Left hindlimb (tissue), 1 donor: ENCODE measurements around the gene NFRKB.
"Not testable (repeated sequence)": the region's sequence is repeated elsewhere in the genome, so short reads cannot be mapped to it uniquely, and the experiment has no call there.

Experiments
- DNase-seq: peaks from one replicate; pipeline ENCODE4 v3.0.0-alpha.2; 2018

Gene NFRKB

DNA sequence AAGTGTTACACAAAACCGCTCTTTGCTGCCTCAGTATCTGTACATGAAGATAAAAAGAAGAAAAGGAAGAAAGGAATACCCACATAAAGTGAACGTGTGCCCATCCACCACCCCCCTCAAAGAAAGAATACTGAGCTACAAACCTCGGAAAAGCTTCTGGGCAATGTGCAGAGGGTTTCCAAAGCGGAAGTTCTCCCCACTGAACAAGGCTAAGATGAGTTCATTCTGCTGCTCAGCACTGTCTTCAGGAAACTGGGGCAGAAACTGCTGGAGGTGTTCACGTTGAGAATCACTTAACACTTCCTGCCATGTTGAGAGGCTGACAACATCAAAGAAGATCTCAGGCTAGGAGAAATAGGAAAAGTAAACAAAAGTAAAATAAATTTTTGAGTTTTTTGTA lies 6.9 kb downstream of the NFRKB start:
- no peak for DNase-seq

DNA sequence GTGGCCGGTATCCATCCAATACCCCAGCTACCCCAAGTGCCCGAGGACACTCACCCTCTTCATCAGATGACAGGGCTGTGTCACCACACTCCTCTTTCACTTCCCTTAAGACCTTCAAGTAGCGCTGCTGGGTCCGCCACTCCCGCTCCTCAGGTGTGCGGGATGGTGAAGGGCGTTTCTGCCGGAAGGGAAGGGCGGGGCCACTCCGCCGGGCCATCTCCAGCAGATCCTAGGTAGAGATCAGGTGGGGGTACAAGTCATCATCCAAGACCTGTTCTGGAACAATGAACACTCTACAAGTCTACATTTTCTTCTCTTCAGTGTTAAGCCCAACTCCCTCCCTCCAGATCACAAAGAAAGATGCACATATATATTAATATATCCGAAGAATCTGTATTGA lies 10.0 kb downstream of the NFRKB start:
- no peak for DNase-seq

DNA sequence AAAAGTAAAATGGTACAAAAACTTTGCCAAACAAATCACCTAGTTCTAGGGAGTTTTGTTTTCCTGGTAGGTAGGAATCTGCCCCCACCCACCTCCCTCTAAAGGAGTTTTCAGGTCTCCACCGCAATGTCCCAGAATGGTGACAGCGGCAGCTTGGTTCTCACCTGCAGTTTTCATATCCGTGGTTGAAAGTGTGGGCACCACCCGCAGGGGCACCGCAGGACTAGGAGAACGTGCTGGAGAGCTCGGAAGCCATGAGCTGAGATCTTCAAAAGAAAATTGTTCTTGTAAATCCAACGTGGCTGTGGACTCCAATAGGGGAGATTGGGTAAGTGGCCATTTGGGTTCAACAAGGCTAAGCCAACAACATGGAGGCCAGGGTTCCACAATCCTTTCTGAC lies 10.8 kb downstream of the NFRKB start:
- no peak for DNase-seq

DNA sequence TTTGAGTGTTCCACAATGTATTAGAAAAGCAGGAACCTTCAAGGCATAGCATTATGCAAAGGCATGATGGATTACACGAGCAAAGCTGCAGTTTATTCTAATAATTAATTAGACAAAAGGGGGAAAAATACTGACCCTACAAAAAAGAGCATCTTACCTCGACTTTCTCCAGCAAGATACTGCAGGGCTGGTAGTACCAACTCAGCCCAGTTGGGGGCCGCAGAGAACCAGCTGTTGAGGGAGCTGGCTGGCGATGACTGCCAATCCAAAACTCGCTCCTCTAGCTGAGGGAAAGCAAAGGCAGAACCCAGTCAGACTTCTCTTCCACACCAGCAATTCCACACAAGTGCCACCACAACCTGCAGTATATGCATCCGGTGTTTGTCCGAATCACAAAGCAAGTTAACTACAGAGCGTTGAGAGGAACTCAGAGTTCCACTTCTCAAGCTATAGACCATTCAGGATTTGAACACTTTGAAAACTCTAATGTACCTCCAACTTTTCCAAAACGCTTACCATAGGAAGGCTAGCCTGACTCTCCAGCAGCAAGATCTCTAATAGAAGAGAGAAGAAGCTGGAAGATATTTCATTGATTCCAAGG lies 13.7 kb downstream of the NFRKB start:
- DNase-seq = no peak

DNA sequence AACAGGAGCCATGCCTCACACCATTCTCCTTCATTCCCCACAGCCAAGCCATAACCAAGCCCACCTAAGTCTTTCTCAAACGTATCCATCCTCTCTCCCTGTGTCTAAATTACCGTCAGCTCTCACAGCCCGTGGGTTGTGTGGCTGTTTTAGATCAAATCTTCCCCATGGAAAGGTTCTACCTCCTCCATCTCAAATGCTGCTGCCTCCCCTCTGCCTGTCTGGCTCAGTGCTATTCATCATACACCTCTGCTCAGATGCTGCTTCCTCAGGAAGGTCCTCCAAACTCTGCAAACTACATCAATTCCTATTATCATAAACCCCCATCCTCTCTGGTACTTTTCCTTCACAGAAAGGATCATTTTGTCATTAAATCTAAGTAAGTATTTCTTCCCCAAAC lies 15.1 kb downstream of the NFRKB start:
- no peak for DNase-seq

DNA sequence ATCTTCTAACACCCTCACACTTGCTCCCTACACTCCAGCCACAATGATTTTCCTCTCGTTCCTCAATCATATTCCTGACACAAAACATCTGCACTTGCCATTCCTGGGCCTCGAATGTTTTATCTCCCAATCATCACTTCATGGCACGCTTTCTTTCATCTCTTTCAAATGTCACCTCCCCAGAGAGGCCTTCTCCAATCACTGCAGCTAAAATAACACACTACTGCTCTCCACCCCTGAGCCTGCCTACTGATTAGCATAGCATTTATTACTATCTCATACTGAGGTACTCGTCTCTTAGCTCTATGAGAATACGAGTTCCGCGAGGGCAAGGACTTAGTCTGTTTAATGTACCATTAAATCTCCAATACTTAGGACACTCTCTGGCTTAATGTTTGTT lies 23.5 kb downstream of the NFRKB start:
- DNase-seq = no peak

DNA sequence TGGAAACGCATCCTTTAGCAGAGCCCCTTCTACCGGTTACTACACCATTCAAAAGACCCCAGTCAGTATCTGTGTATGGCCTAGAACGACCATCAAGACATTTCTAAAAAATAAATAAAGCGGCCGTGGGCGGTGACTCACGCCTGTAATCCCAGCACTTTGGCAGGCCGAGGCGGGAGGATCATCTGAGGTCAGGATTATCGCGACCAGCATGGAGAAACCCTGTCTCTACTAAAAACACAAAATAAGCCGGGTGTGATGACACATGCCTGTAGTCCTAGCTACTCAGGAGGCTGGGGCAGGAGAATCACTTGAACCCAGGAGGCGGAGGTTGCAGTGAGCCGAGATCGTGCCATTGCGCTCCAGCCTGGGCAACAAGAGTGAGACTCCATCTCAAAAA lies 26.8 kb downstream of the NFRKB start:
- not testable (repeated sequence) for DNase-seq

DNA sequence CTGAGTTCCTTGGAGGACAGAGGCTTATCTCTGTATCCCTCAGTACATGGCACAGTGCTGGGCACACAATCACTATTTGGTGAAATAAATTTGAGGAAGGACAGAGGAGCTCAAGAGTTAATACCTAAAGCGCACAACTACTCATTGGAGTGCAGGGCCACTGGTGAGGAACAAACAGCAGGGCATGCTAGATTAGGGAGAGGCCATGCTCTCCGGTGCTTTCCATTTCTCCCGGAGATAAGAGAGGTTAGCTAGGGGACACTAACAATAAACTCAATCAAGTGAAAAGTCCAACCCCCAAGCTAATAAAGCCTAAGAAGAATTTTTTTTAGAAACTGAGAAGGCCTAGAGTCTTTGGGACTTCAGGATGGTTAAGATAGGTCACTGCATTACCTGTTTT lies 29.1 kb downstream of the NFRKB start:
- no peak for DNase-seq

DNA sequence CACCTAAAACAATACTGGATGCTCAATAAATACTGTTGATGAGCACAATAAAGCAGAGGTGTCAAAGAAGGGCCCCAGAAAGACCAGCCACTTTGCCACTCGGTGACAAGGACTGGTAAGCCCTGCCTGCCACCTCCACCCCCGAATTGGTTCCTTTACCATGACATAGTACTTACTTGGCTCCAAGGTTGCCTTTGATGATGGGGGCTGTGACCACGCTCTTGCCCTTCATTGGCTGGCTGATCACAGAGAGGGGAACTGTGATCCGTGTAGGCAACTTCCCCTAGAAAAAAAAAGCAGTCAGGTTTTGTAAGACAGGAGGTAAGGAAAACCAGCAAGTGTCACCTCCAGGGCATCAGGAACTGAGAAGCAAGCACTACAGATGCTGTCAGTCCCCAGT lies 29.7 kb downstream of the NFRKB start:
- DNase-seq = no peak

DNA sequence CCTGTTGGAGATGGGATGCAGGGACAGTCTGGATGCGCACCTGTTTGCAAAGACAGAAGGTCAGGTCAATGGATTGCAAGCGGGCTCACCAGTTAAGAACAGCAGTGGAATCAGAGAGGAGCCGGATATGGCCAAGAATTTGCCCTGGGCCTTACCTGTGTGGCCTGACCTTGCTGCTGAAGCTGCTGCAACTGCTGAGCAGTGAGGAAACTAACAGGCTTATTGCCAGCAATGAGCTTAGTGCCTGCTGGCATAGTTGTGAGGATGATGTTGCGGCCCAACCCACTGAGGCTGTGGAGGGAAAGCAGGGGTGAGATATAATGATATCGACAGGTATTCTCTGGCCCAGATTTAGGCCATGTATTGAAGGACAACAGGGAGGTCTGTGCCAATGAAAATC lies 30.6 kb downstream of the NFRKB start:
- DNase-seq = no peak

DNA sequence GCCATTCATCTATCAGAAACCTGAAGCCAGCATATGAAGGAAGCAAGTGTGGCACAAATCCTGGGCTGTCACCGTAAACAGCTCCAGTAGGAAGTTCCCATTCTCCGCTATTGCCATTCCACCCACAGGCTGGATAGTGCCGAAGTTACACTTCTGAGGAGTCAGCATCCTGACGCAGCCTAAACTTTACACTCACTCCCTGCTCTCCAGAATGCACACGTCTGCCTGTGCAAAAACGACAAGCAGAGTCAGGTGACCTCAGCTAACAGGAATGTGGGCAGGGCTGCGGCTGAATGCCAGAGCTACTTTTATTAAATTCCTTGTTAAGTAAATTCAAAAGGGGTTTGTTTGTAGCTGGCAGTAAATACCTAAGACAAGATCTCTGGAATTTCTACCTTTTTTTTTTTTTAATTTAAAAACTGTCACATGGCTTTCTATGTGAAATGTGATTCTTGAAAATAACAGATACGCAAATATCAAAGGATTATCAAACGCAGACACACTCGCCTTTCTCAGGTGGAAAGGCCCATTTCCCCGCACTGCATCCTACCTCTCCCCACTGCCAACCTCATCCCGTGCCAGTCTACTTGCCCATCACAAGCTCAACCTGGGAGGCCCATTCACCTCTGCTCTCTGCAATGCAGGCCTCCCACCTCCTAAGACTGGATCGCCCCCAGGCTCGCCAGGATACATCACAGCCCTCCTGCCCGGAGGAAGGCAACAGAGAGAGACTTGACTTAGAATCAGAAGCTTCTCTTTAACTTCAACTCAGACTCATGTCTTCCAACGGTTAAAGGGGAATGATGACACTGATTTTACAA lies 33.5 kb downstream of the NFRKB start:
- DNase-seq = peak; percentile 66

DNA sequence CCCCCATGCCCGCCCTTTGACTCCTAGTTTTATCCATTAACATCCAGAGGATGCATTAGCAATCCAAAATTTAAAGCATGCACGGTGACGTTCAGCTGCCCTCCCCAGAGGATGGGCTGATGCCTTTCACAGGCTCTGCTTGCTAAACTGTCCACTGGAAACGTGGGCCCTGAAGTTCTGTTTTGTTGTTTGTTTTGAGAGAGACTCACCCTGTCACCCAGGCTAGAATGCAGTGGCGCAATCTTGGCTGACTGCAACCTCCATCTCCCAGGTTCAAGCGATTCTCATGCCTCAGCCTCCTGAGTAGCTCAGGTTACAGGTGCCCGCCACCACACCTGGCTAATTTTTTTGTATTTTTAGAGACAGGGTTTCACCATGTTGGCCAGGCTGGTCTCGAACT lies 39.3 kb downstream of the NFRKB start:
- DNase-seq = no peak

DNA sequence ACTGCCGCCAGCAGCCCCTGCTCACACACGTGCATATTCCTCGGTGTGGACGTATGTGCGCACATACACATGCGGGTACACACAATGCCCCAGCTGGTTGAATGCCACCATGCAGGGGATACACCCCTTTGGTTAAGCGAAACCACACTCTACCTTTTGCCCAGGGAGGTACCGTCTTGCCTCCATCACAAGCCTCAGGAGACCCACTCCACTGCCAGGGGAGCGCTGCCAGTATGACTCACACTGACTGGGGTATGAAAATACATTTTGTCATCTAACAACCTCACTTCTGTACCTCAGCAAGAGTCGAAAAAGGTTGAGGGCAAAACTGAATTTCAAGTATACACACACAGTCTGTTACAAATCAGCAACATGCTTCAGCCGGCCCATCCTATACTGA lies 40.3 kb downstream of the NFRKB start:
- DNase-seq = no peak

DNA sequence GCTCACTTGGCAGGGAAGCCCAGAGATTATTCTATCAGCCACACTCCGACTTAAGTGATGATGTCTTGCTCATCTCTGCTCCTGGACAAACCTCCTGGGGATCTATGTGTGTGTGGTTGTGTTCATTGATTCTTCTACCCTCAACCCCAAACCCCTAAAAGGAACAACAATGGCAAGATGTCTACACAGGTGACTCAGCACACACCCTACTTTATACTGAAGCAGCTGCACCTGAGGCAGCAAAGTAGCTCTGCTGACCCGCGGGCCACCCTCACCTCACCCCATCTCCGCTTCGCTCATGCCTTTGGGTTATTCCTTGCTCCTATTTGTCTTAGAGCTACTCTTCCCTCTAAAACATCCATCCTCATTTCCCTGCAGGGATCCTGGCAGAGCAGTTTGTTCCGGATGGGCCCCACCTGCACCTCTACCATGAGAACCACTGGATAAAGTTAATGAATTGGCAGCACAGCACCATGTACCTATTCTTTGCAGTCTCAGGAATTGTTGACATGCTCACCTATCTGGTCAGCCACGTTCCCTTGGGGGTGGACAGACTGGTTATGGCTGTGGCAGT lies 41.1 kb downstream of the NFRKB start:
- no peak for DNase-seq

DNA sequence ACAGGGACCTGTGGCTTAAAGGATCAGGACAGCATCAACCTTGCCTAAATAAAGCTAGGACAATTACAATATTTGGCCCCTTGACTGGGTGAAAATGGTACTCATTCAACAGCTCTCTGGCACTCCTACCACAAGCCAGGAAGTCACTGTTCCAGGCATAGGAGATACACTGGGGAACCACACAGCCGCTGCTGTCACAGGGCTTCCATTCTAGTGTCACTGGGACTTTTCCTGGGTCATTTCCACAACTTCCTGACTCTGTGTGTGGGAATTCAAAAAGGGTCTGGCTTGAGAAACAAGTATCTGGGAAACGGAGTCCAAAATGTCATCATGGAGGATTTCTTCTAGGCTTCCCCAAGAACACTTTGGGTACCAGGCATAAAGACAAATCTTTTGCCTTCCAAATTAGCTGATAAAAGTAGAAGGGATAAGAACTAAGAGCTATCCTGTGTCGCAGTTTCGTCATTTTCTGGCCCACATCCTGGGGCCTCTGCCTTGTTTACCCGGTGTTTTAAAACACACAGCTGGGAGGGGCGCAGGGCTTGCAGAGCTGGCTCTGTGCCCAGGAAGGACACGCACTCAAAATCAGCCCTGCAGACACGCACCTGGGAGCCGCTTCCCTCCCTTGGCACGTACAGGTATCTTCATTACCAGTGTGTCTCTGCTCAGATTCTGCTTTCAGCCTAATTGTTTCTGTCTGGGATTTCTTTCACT lies 41.7 kb downstream of the NFRKB start:
- no peak for DNase-seq

DNA sequence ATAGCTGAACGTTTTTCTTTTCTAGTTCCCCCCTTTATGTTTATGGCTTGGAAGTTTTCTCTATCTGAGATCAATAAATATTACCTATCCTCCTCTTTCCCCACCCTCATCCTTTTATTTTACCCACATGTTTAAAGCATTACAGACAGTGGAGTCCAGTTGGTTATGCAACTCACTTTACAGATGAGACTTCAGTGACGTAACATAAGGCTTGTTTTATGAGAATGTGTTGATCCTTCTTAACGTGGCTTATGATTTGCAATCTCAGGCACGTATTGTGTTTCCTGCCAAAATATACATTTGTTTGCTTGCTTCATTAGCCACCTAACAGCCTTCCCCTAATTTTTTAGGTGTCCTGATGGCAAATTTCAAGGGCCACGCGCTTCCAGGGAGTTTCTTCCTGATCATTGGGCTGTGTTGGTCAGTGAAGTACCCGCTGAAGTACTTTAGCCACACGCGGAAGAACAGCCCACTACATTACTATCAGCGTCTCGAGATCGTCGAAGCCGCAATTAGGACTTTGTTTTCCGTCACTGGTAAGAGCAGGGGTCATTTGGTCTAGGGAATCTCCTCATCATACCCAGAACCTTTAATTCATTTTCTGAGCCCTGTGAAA lies 43.1 kb downstream of the NFRKB start:
- DNase-seq = no peak

DNA sequence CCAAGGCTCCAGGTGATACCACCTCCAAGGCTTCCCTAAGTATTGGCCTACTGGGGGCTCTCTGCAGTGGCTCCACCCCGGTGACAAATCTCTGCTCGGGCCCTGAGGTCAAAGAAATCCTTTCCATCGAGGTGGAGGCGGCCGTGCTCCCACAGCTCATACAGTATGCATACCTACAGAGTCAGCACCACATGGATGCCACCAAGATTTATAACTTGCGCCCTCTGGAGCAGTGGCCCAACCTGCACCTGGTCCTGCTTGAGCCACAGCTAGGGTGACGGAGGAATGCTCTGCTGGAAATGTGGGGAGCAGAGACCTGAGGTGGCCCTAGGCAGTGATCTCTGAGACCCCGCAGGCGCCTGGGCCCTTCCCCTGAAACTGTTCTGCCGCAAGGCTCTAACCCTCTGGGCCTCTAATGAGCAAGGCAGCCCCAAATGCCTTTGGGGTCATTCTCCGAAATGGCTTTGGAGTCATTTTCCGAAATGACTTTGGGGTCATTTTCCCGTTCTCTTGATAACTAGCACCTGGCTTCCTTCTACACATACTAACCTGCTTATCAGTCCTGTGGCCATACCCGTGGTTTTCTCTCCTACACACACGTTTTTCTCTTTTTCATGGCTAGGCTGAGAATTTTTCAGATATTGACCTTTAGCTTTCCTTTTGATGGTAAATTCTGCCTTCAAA lies 45.8 kb downstream of the NFRKB start:
- DNase-seq = no peak

DNA sequence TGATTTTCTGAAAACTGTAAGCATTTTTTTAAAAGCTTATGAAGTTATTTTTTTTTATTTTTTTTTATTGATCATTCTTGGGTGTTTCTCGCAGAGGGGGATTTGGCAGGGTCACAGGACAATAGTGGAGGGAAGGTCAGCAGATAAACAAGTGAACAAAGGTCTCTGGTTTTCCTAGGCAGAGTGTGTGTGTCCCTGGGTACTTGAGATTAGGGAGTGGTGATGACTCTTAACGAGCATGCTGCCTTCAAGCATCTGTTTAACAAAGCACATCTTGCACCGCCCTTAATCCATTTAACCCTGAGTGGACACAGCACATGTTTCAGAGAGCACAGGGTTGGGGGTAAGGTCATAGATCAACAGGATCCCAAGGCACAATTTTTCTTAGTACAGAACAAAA lies 48.0 kb downstream of the NFRKB start:
- DNase-seq = not testable (repeated sequence)

DNA sequence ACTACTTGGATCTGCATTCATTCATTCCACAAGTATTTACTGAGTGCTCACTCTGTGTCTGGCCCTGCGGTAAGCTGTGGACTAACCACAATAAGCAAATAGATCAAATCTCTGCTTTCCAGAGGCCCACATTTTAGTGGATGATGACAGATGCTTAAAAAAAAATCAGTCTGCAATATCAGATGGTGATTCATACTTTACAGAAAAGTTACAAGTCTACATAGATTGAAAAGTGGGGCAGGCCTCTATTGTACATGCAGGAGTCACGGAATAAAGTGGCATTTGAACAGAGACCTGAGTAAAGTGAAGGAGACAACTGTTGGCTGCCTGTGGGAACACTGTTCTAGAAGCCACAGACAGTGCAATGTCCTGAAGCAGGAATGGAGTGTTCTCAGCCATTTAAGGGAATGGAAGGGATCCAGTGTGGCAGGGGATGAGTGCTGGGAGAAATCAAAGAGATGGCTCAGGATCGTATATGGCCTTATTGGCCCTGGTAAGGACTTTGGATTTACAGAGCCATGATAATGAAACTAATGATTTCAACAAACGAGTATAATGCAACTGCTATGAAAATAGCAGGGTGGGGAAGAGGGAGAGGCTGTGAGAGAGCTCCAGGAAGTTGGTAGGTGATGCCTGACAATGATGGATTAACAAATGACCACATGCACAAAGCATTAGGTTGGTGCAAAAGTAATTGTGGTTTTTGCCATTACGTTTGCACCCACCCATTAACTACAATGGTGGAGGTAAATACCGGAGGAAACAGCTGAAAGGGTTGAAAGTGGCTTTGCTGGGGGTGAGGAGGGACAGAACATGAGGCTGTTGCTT lies 48.7 kb downstream of the NFRKB start:
- DNase-seq = no peak
